NCI-H2171 (cell line): ENCODE measurements around the gene CSPG4.

ENCODE experiments used
- DNase-seq: peaks from one replicate; lab custom pipeline; 2025; lab: John Stamatoyannopoulos, UW

Gene CSPG4

DNA sequence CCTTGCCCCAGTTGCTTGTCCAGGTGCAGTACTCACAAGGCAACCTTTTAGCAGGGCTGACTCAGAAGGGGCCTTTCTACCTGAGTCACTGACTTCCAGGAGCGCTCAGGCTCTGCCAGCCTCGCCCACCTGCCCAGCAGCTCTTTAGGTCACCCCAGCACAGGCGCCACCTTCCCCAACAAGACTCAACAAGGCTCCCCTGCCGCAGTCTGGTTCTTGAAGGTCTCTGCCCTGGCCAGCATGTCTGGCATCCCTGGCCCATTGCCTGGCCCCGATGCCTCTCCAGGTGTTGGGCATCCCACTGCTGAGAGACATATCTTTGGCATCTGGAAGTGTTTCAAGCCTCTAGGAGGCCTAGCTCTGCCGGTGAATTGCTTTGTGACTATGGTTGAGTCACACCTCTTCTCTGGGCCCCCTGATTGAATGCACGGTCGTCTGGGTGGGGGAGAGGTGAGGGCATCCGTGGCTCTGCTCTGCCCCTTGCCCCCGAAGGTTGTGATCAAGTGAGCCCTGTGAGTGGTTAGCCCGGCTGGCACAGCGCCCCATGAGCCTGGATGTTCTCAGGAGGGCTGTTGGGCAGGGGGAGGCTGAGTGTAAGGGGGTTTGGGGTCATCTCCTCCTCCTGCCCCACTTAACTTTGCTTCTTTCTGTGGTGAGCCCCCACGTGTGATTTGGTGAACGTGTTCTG, 43.3 kb downstream of the CSPG4 start:
- no peak for DNase-seq

DNA sequence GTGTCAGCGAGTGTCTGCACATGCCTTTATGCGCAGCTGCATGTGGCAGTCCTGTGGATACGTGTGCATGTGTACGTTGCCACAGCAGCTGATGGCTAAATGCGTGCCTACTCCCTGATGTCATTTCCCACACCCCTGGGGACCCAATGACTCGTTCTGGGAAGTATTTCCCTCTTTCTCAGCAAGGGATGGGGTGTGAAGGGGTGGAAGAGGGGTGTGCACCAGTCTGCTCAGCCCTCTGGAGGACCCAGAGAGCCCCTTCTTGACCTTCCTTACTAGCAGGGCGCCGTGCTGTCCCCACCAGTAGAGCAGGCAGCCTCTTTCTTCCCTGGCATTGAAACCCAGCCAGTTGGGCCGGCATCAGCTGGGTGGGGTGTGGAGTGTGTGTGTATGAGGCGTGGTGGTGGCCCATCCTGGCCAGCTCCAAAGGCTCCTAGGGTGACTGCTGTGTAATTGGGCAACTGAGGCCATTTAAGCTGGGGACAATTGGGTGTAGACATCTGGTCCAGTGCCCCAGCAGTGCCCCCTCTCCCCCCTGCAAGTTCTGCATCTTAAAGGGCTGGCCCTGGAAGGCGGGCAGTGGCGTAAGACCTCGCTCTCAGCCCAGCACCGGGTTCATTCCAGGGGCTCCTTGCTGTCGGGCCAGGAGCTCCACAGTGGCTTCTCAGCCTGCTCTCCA, 45.7 kb downstream of the CSPG4 start:
- DNase-seq = no peak

DNA sequence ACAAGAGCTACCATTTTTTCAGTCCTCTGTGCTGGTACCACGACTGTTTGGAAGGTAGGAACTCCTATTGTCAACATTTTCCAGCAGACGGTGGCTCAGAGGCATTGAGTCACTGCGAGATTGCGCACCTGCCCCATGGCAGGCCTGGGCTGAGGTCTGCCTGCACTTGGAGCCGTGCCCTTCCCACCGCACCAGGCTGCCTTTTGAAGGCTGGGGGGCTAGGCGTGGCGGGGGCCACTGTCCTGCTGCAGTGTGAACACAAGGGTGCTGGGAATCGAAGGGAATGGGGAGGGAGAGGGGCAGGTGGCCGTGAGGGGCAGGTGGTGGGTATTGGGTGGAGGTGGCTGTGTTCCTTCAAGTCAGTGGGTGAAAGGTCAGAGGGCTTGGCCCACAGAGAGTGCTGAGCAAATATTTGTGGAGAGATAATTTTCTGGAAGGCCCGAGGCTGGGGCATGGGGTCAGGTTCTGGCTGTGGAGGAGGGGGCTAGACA, 48.7 kb downstream of the CSPG4 start:
- DNase-seq = no peak

DNA sequence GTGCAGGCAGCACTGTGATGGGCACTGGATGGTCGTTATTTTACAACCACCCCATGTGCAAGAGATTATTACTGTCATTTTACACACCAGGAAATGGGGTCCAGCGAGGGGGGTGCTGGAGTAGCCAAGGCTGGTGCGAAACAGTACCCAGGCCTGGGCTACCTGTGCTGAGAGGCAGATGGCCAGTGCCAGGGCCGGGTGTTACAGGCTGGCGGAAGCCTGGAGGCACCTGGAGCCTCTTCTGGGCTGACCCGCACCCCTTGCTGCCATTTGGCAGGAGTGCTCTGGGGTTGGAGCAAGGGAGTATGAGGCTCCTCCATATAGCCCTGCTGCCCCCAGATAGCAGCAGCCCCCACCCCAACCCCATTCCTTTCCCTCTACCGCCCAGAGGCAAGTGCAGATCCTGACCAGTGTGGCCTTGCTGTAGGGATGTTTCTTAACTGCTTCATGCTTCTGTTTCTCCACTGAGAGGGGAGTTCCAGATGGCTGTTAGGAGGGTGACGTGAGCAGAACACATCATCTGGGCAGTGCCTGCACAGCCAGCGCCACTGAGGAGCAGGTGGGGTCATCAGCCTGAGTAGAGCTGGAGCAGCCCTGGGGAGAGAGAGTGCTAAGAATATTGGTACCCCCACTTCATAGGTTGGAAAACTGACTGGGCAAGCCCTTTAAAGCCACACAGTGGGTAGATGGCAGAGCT, 49.7 kb downstream of the CSPG4 start:
- DNase-seq = no peak

DNA sequence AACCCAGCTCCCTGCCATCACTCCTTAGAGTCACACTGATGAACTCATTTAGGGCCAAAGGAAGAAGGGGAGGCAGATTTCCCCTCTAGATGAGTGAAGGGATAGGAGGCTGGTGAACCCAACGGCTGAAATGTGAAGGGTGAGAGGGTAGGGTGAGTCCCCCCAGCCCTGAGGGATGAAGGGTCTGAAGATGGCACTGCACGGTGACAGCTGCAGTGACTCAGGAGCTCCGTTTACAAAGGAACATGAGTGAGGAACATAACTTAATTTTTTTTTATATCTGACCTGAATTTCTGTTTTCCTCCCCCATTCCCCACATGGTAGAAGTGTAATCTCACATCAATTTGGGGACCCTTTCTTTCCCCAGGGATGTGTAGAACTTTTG, 50.9 kb downstream of the CSPG4 start:
- DNase-seq = no peak

DNA sequence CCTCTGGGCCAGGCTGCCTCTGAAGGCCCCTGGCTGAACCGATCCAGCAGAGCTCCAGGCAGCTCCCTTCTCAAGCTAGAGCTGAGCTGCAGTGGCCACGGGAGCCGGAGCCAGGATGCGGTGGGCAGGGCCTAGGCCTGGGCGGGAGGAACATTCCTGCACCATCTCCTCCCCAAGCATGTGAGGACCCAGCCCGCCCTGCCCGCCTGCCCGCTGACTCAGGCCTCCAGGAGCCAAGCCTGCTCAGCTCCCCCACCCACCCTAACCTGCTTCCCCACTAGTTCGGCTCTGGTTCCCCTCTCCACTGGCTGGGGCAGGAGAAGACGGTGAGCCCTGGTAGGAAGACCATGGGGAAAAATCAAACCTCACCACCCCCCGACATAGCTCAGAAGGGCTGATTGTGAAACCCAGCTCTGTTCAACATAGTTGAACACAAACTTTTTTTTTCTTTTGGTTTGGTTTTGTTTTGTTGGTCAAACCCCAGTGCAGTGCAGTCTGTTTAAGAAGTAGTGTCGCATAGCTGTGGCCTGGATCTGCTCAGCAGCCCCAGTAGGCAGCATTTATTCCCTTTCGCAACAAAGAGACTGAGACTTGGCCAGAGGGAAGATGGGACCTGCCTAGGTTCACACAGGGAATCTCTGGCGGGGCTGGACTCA, 51.4 kb downstream of the CSPG4 start:
- no peak for DNase-seq

DNA sequence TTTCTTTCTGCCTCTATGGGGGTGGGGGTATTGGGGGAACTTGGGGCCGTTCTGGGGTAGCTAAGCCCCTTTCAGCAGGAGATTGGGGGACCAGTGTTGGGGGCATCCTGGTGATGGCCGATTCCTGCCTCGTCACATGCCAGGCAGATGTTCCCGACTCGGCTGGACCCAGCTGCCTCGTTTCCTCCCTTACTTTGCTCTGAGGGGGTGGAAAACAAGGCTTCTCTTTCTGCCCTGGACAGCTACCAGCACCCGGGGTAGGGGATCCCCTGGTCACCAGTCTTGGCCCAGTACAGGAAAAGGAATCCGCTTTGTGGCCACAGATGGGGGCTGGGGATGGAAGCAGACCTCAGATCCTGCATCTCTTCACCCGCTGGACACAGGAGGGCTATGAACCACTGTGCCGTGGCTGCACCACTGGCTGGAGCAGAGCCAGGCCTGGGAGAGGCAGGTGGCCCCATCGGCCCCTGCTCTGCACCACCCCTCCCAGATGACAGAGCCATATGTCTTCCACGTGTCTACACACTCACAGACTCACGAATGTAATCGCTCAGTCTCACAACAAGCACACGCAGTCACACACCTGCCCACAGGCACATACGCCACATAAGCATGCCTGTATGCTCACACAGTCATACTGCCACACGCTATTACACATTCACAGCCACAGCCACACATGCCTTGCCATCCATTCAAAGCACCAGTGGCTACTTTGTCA, 52.6 kb downstream of the CSPG4 start:
- DNase-seq = peak; percentile 51

DNA sequence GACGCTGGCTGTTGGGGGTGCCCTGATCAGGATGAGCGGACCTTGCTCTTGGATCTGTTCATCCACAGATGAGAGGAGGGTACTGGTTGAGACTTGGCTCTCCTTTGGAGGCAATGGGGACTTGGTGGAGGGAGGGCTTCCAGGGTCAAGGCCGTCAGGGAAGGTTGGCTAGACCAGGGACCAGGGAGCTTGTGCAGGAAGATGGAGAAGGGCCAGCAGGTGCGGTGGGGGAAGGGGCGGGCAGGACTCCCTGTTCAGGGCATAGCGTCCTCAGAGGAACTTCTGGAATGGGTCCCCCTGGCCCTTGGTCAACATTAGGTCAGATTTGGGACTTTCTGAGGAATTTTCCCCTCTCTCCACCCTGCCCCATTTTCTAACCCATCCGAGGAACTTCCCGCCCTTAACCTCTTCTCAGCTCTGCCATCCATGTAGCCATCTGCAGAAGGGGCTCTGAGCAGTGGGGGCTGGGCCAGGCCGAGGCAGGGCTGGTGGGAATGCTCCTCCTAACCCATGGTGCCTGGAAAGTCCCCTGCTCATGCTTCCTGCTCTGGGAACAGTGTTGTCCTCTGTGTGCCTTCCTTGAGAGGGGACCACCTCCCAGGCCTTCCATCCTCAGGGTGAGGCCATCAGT, 53.4 kb downstream of the CSPG4 start:
- no peak for DNase-seq

DNA sequence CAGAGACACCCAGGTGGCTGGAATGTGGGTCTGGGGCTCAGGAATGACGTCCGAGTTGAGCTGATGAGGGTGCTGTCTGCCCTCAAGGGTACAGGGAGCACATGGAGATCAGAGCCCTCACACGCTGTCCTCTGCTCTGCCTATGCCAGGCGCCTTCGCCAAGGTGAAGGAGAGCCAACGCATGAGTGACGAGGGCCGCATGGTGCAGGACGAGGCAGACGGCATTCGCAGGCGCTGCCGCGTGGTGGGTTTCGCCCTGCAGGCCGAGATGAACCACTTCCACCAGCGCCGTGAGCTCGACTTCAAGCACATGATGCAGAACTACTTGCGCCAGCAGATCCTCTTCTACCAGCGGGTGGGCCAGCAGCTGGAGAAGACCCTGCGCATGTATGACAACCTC, 55.8 kb downstream of the CSPG4 start:
- DNase-seq = no peak

DNA sequence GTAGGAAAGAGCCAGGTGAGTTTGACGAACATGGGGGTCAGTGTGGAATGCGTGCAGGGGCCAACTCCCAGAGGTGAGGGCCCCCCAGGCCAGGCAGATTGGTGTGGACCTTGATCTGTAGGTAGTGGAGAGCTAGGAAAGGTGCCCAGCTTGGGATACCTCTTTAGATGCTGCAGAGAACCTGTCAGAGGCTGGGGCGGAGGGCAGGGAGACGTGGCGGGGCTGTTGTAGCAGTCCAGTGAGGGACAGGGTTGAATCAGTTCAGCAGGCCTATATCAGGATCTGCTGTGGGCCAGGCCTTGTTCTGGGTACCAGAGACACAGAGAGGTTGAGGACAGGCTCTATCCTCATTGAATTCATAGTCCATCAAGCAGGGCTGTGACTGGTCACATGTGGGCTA, 56.3 kb downstream of the CSPG4 start:
- DNase-seq = no peak

DNA sequence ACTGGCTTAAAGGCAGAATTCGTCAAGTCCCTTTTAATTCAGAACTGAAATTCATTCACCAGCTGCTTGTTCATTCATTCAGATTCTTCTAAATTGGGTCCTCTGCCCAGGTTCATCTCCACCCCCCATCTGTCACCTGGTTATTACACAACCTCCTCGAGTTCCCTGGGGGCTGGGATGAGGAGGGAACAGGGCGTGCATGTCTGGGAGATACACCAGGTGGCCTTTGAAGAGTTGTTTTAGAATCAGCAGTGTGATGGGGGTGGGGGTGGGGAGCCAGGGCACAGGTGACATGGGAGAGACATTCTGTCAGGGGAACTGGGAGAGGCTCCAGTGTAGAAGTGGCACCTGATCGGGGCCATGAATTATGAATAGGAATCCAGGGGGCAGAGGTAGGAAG, 56.7 kb downstream of the CSPG4 start:
- peak; percentile 98 for DNase-seq

DNA sequence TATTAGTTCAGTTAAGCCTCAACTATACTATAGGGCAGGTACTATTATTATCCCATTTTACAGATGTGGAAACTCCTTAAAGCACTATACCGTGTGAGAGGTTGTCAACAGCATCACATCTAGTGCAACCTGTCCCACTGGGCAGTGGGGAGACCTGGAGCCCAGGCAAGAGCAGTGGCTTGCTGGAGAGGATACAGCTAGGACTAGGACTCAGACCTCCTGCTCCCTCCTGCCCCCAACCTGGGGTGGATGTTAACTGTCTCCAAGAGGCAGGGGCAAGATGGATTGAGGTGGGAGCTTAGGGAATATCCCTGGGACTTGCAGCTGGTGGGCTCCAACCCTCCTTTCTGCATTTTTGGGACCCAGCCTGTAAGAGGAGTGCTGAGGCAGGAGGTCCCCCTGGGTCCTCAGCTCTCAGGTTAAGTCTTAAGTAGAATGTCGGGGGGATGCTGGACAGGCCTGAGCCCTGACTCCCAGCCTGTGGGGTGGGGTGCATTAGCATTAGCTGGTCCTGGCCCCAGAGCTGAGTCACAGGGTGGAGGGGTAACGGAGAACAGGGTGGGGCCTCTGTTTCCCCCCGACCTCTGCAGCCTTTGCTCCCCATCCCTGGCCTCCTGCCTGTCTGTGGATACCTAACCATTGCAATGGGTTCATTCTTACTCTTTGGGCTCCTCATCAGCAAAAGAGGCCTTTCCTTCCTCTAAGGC, 58.3 kb downstream of the CSPG4 start:
- no peak for DNase-seq

DNA sequence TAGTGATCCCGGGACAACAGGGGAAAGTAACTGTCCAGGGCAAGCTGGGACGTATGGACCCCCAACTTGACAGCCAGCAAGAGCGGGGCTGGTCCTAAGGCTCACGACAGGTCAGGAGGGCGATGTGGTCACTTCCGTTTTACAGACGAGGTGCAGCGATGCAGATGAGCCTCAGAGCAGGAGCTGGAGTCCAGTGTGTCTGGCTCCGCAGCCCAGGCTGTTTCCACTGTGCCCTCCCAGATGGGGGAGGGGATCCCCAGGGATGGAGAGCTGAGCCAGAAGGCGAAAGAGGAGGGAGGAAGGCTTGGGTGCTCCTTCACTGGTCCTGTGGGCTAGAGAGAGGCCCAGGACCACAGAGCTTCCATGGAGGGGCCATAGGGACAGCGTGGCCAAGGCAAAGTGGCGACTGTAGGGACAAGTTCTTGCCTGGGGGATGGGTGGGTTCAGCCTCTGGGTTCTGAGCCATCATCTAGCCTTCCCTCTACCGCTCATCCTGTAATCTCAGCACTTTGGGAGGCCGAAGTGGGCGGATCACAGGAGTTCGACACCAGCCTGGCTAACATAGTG, 59.2 kb downstream of the CSPG4 start:
- no peak for DNase-seq

DNA sequence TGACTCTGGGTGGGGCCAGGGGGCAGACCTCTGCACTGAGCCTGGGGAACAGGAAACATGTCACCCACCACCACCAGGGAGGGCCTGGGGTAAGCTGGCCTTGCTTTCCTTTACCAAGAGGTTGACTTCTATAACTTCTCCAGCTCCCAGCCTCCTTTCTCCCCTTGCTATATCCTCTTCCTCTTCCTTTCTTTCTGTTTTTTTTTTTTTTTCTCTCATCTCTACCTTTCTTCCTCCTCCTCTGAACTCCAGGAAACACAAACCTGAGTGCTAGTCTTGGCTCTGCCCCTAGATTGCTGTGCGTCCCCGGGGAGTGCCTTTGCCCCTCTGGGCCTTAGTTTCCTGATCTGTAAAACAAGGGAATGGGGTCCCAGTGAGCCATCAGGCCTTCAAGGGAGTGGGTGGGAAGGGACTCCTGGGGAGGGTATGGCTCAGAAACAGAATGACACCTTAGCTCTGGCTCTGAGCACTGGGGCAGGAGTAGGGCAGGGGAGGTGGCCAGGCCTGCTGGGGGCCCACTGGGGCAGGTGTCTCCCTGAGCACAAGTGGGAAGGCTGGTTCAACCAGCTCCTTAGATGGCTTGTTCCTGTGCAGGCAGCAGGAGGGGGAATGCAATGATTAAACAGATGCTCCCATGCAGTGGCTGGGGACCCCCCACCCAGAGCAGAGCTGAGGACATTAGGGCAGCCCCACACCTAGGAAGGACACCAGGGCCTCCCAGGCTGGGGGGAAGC, 60.7 kb downstream of the CSPG4 start:
- no peak for DNase-seq

DNA sequence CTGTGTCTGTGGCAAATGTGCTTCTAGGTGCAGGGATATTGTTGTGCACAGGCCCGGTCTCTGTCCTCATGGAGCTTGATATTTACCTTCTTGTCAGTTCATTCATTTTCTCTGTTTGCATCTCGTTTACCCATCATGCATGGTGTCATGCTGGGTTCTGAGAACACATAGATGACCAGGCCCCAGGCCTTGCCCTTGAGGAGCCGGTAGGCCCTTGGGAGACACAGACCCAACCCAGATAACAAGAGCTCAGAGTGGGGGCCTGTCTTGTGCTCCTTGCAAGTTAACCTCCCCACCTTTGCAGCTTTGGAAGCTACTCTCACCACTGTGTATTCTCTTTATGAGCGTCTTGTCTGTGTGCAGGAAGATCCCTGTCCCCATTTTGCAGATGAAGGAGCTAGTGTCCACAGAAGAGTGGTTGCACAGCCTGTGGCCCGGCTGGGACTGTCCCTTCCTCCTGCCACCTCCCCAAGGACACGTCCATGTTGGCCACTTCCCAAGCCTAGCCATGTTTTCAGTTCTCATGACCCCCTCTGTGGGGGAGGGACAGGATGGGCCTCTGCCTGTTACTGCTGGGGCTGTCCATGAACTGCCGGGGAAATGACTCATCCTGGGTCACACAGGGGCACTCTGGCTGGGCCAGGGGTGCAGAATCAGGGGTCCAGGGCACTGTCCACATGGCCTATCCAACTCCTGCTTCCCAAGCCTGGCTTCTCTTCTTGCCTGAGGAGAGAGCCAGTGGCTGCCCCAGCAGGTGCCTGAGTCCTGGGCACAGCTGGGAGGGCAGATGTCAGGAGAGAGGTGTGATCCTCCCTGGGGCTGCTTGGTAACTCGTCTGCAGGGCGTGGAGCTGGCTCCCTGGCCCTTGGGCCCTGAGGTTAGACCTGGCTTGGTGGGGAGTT, 61.5 kb downstream of the CSPG4 start:
- DNase-seq = no peak

DNA sequence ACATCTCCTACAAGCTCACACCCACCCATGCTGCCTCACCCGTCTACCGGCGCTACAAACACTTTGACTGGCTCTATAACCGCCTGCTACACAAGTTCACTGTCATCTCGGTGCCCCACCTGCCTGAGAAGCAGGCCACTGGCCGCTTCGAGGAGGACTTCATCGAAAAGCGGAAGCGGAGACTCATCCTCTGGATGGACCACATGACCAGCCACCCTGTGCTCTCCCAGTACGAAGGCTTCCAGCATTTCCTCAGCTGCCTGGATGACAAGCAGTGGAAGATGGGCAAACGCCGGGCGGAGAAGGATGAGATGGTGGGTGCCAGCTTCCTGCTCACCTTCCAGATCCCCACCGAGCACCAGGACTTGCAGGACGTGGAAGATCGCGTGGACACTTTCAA, 62.8 kb downstream of the CSPG4 start:
- no peak for DNase-seq

DNA sequence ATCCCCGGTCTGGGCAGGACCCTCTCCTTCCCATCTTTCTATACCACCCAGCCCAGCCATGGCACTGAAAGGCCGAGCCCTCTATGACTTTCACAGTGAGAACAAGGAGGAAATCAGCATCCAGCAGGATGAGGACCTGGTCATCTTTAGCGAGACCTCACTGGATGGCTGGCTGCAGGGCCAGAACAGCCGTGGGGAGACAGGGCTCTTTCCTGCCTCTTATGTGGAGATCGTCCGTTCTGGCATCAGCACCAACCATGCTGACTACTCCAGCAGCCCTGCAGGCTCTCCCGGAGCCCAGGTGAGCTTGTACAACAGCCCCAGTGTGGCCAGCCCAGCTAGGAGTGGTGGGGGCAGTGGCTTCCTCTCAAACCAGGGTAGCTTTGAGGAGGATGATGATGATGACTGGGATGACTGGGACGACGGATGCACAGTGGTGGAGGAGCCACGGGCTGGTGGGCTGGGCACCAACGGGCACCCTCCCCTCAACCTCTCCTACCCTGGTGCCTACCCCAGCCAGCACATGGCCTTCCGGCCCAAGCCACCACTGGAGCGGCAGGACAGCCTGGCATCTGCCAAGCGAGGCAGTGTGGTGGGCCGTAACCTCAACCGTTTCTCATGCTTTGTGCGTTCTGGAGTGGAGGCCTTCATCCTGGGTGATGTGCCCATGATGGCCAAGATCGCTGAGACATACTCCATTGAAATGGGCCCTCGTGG, 63.4 kb downstream of the CSPG4 start:
- DNase-seq = no peak
